Spleen (tissue), 11 donors: ENCODE results near the gene PTBP3. TPM values are rescaled to one million over a fixed set of nuclear protein-coding genes. Genes with fewer than 3 reads are reported as not detected.

Source experiments
- DNase-seq: peaks from one replicate; pipeline ENCODE4 v3.0.0-alpha.2; 2020
- H3K27ac ChIP-seq, 8 donors: fragments of 200-600 bp; sonication (generic) in 7 of 8; 1 replicate in 4 of 8; 2 replicates in 4 of 8; pipeline versions ENCODE4 v1.5.0 to v1.8.0; 2016 to 2021; ENCODE audit warnings: inconsistent platforms in 4 of 8, mild to moderate bottlenecking in 4 of 8, moderate library complexity in 1 of 8
- H3K27me3 ChIP-seq, 7 donors: fragments of 200-600 bp; sonication (generic) in 6 of 7; replicated peaks in 1 of 7; 1 replicate in 4 of 7; 2 replicates in 3 of 7; pipeline versions ENCODE4 v1.5.0 to v1.8.0; 2016 to 2021; ENCODE audit warnings: inconsistent platforms in 3 of 7, mild to moderate bottlenecking in 1 of 7
- H3K36me3 ChIP-seq, 6 donors: fragments of 200-600 bp; sonication (generic) in 5 of 6; 1 replicate in 4 of 6; 2 replicates in 2 of 6; pipeline versions ENCODE4 v1.5.0 to v1.8.0; 2016 to 2021; ENCODE audit warnings: inconsistent platforms in 2 of 6
- H3K4me1 ChIP-seq, 6 donors: fragments of 200-600 bp; sonication (generic) in 5 of 6; 1 replicate in 3 of 6; 2 replicates in 3 of 6; pipeline versions ENCODE4 v1.5.0 to v1.8.0; 2016 to 2021; ENCODE audit warnings: inconsistent platforms in 3 of 6
- H3K4me3 ChIP-seq, 8 donors: fragments of 200-600 bp; sonication (generic) in 7 of 8; 1 replicate in 4 of 8; 2 replicates in 4 of 8; pipeline versions ENCODE4 v1.5.0 to v1.8.0; 2016 to 2021; ENCODE audit warnings: inconsistent platforms in 4 of 8, mild to moderate bottlenecking in 4 of 8, moderate library complexity in 2 of 8
- H3K9me3 ChIP-seq, 8 donors: fragments of 200-600 bp; sonication (generic) in 7 of 8; 1 replicate in 4 of 8; 2 replicates in 4 of 8; pipeline versions ENCODE4 v1.5.0 to v1.8.0; 2016 to 2021; ENCODE audit warnings: inconsistent platforms in 4 of 8
- POLR2A ChIP-seq, 3 donors: fragments of 450-650 bp; IDR thresholded peaks; one replicate each; pipeline ENCODE4 v1.5.1; 2017; ENCODE audit warnings: antibody characterized with exemption in 3 of 3, mild to moderate bottlenecking in 1 of 3
- POLR2AphosphoS5 ChIP-seq, 3 donors: sonication (generic); formaldehyde crosslinking; IDR thresholded peaks; one replicate each; pipeline ENCODE4 v1.5.1; 2017; ENCODE audit warnings: antibody characterized with exemption in 3 of 3
- WGBS, 5 donors: extraction: QIAGEN DNeasy Blood & Tissue Kit in 3 of 5; methylation state at CpG; one replicate each; pipeline versions ENCODE4 v1.1.5 to v1.1.7; 2013 to 2018; 5-methylcytosine and 5-hydroxymethylcytosine counted together
- intact Hi-C: fragments of 100-400 bp; cut with DNase I; formaldehyde crosslinking; loops from one replicate; pipeline ENCODE4 v1.15.0; 2023; ENCODE audit warnings: low total_unique reads
- polyA plus RNA-seq, 3 donors: library from polyadenylated mRNA; stranded (reverse); fragments of 200-250 nt; gene quantifications; one replicate each; pipeline ENCODE4 v1.2.1, GENCODE V29; 2013
- total RNA-seq, 7 donors: library from RNA; depleted of rRNA in 3 of 7; stranded (reverse); fragments of >200 nt in 3 of 7; fragmentation: NEBNext Ultra II Directional in 4 of 7; extraction: Animal tissue kit (Norgen Biotek cat#: 25700) in 4 of 7; gene quantifications; one replicate each; pipeline versions ENCODE4 v1.1.0 to v1.2.1, GENCODE V29; 2016 to 2021
- TF ChIP-seq, protein P1 (sequence below), 11 experiments: fragments of 200-600 bp in 7 of 11; fragments of 450-650 bp in 4 of 11; sonication (generic) in 4 of 11; IDR thresholded peaks in 8 of 11; conservative IDR thresholded peaks in 3 of 11; 1 replicate in 7 of 11; 2 replicates in 4 of 11; pipeline versions ENCODE4 v1.4.0 to v1.8.0; 2016 to 2021; ENCODE audit warnings: antibody characterized with exemption in 11 of 11, inconsistent platforms in 4 of 11, mild to moderate bottlenecking in 1 of 11
- donor health status: healthy with polysubstance abuse.
- donor health status: DM: no; HTN: no; CAD: no; lungs with moderate emphysema.
- donor health status: DM: no; HTN: no; CAD: no.
- donor health status: Bipolar disorder and iron deficiency.
- donor health status: healthy.
- donor health status: DM: no; HTN: no; CAD: no.
- donor health status: DM: yes; HTN: yes; CAD: no.

PTBP3 gene
- total and polyA plus RNA-seq, 10 donors: 10.6 to 107 (median 85.6) TPM

DNA sequence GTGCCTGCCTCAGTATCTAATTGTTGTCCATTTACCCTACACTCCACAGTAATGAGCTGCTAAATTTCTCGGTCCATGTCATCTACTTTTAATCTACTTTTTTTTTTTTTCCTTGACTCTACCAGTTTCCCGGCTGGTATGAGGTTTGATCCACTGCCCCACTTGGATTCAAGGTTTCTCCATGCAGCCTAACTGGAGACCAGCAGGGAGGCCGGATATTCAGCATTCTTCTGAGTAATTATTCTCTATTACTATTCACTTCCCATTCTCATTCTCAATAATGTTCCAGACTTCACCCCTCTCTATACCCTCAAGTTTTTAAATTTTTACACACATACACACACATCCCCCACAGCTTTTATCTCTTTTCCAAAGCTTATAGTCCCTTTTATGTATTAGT, 107.3 kb downstream of the PTBP3 start:
- Histone ChIP-seq H3K4me3 (no peak overlapping the region), H3K36me3 (peaks cover 0 to 100% (median 65%) of the 10 kb centered on the region in 6 donors), H3K27me3 (no peaks in the 10 kb centered on the region), H3K27ac (no peak overlapping the region), H3K9me3 (no peaks in the 10 kb centered on the region), H3K4me1 (no peaks in the 10 kb centered on the region)
- no peak for TF ChIP-seq POLR2AphosphoS5 (IDR thresholded peaks at IDR 0.05)
- TF ChIP-seq, protein P1, sequence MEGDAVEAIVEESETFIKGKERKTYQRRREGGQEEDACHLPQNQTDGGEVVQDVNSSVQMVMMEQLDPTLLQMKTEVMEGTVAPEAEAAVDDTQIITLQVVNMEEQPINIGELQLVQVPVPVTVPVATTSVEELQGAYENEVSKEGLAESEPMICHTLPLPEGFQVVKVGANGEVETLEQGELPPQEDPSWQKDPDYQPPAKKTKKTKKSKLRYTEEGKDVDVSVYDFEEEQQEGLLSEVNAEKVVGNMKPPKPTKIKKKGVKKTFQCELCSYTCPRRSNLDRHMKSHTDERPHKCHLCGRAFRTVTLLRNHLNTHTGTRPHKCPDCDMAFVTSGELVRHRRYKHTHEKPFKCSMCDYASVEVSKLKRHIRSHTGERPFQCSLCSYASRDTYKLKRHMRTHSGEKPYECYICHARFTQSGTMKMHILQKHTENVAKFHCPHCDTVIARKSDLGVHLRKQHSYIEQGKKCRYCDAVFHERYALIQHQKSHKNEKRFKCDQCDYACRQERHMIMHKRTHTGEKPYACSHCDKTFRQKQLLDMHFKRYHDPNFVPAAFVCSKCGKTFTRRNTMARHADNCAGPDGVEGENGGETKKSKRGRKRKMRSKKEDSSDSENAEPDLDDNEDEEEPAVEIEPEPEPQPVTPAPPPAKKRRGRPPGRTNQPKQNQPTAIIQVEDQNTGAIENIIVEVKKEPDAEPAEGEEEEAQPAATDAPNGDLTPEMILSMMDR (IDR thresholded peaks at IDR 0.05 in 8 of 11, conservative IDR thresholded peaks at IDR 0.05 in 3 of 11): no peak
- no peak for TF ChIP-seq POLR2A (IDR thresholded peaks at IDR 0.05)
- intact Hi-C loops: no loop called here
- WGBS, 5 donors: 91 to 97% (median 94%) methylated on average over 3 of the region's 3 CpGs
- DNase-seq: no peak

DNA sequence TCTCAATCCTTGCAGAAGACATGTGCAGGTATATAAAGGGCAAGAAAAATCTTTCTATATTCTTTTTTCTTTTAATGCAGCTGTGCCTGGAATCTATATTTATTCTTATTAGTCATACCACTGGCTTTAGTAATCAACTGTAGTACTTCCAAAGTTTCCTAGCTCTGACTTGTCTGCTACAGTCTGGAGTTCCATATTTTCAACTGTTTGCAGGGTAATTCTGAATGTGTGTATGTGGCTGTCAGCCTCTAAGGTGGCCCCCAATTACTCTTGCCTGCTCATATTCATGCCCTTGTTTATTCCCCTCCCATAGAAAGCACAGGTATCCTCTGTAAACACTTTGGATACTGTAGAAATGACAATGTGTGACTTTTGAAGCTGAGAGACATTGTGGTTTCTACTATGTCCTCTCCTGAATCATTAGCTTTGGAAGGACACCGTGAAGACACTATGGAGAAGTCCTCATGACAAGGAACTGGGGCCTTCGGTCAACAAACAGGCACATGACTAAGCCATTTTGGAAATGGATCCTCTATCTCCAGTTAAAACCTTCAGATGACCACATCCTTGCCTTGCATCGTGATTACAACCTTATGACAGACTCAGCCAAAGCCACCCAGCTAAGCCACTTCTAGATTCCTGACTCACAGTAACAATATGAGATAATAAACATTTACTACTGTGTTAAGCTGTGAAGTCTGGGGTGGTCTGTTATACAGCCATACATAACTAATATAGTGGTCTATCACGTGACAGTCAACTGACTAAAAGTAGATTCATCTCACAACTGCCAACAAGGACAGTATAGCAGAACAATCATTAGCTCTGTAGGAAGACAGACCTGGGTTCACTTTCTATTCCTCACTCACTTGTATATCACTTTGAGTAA, 108.8 kb downstream of the PTBP3 start:
- peaks cover 0 to 6% (median under 1%) of the 10 kb centered on the region in 6 donors for H3K4me1 ChIP-seq
- H3K9me3 ChIP-seq: no peaks in the 10 kb centered on the region
- H3K36me3 ChIP-seq: peaks cover 0 to 100% (median 62%) of the 10 kb centered on the region in 6 donors
- no peak overlapping the region for H3K4me3 ChIP-seq
- intact Hi-C loops: no loop called here
- 80 to 94% (median 83%) methylated on average over 4 of the region's 4 CpGs for WGBS, 5 donors
- H3K27me3 ChIP-seq: no peaks in the 10 kb centered on the region
- TF ChIP-seq POLR2A (IDR thresholded peaks at IDR 0.05): no peak
- TF ChIP-seq, protein P1 (IDR thresholded peaks at IDR 0.05 in 8 of 11, conservative IDR thresholded peaks at IDR 0.05 in 3 of 11): no peak
- no peak for TF ChIP-seq POLR2AphosphoS5 (IDR thresholded peaks at IDR 0.05)
- no peak for DNase-seq
- peak overlapping the region in 1 of 8 donors; percentile 32 for H3K27ac ChIP-seq

DNA sequence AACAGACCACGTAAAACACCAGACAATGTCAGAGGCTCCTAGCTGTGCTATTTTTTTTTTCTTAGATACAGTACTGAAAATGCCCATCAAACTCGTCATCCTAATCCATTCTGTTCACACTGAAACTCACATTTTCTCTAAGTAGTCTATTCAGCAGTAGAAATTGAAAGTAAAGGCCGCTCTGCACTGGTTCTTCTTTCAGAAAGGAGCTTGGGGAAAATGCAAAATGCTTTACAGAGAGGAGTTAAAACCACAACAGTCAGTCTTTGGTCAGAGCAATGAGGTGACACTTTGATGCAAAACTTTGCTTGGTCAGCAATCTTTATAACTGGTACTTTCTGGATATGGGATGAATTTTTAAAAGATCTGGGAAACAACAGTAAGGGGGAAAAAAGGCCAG, 114.5 kb downstream of the PTBP3 start:
- 48 to 69% (median 54%) methylated on average over 3 of the region's 3 CpGs for WGBS, 5 donors
- H3K4me3 ChIP-seq: no peak overlapping the region
- no peaks in the 10 kb centered on the region for H3K27me3 ChIP-seq
- H3K9me3 ChIP-seq: no peaks in the 10 kb centered on the region
- peak overlapping the region in 2 of 8 donors; percentile 31 to 37 for H3K27ac ChIP-seq
- peaks cover 0 to 100% (median 31%) of the 10 kb centered on the region in 6 donors for H3K36me3 ChIP-seq
- H3K4me1 ChIP-seq: peaks cover 0 to 15% (median 10%) of the 10 kb centered on the region in 6 donors
- no peak for TF ChIP-seq POLR2AphosphoS5 (IDR thresholded peaks at IDR 0.05)
- no peak for TF ChIP-seq POLR2A (IDR thresholded peaks at IDR 0.05)
- TF ChIP-seq, protein P1 (IDR thresholded peaks at IDR 0.05 in 8 of 11, conservative IDR thresholded peaks at IDR 0.05 in 3 of 11): no peak
- intact Hi-C loops: no loop called here
- DNase-seq: no peak

DNA sequence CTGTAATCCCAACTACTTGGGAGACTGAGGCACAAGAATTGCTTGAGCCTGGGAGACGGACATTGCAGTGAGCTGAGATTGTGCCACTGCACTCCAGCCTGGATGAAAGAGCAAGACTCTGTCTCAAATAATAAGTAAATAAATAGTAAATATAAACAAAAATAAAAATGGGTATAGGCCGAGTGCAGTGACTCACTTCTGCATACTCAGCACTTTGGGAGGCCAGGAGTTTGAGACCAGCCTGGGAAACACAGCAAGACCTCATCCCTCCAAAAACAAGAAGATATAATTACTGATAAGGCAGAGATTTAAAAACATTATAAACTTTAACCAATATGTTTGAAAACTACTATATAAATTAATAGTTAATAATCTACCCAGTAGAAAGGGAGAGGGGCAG, 120.5 kb downstream of the PTBP3 start:
- no peak for DNase-seq
- WGBS, 5 donors: 92 to 100% (median 96%) methylated on average over 2 of the region's 2 CpGs
- no peak for TF ChIP-seq POLR2AphosphoS5 (IDR thresholded peaks at IDR 0.05)
- TF ChIP-seq POLR2A (IDR thresholded peaks at IDR 0.05): no peak
- TF ChIP-seq, protein P1 (IDR thresholded peaks at IDR 0.05 in 8 of 11, conservative IDR thresholded peaks at IDR 0.05 in 3 of 11): no peak
- Histone ChIP-seq H3K27me3 (no peaks in the 10 kb centered on the region), H3K9me3 (peaks cover 2 to 23% (median 11%) of the 10 kb centered on the region in 8 donors), H3K27ac (no peak overlapping the region), H3K4me3 (no peak overlapping the region), H3K4me1 (no peaks in the 10 kb centered on the region), H3K36me3 (peaks cover 0 to 98% (median 49%) of the 10 kb centered on the region in 6 donors)
- intact Hi-C loops: no loop called here
